Measurements from ENCODE around the gene PRKCE. TPM values are rescaled to one million over a fixed set of nuclear protein-coding genes. Genes with fewer than 3 reads are reported as not detected.

The PRKCE gene
- total RNA-seq, 1 experiment from 2014 or later: 1.3 TPM

GRCh38 chr2:46167924-46168323 is 516.4 kb downstream of the PRKCE start:
- H3K4me2 ChIP-seq (ENCODE audit: insufficient read depth, insufficient read length, low read length): no peak overlapping the region
- H3K27me3 Mint-ChIP-seq (ENCODE audit: low read depth): peaks cover 2% of the 10 kb centered on the region; the same call in 1 of the 2 replicates
- no peak for TF ChIP-seq CTCF (conservative IDR thresholded peaks at IDR 0.05)
- H3K9me3 Mint-ChIP-seq: no peaks in the 10 kb centered on the region
- no peak overlapping the region for H3K9ac ChIP-seq (ENCODE audit: extremely low read depth, insufficient read length, low read length)
- no peaks in the 10 kb centered on the region for H4K20me1 ChIP-seq (ENCODE audit: control insufficient read depth, insufficient read depth, insufficient read length)
- H3T11ph ChIP-seq (ENCODE audit: low read length): no peak overlapping the region
- H3K23me2 ChIP-seq (ENCODE audit: insufficient read length, low read depth, low read length, poor library complexity, severe bottlenecking): no peaks in the 10 kb centered on the region
- no peak overlapping the region for H3K56ac ChIP-seq (ENCODE audit: insufficient read length, low read depth, low read length)
- H3K27ac Mint-ChIP-seq: peak overlapping the region in 2 of 3 experiments; percentile 40 to 83; a peak in 2 of 7 replicates
- no peaks in the 10 kb centered on the region for H3K27me3 ChIP-seq (ENCODE audit: insufficient read depth, low read length)
- H3K9me3 ChIP-seq (ENCODE audit: control insufficient read depth, low read depth, low read length): no peaks in the 10 kb centered on the region
- H4K8ac ChIP-seq (replicated peaks; ENCODE audit: insufficient read length, low read depth, low read length): no peak overlapping the region
- H3K79me1 ChIP-seq (ENCODE audit: insufficient read depth, low read depth, low read length, poor library complexity, severe bottlenecking): no peaks in the 10 kb centered on the region
- H2BK120ac ChIP-seq (ENCODE audit: low read depth, low read length, poor library complexity, severe bottlenecking): no peak overlapping the region
- H2AK5ac ChIP-seq (ENCODE audit: insufficient read length, low read length): no peak overlapping the region
- no CpG with 5 or more reads among the region's 3 CpGs for WGBS (ENCODE audit: extremely low coverage, insufficient read length, low lambda C conversion rate)
- no peak overlapping the region for H2BK20ac ChIP-seq (ENCODE audit: low read depth, low read length, poor library complexity, severe bottlenecking)
- no peak overlapping the region for H3K27ac ChIP-seq (ENCODE audit: insufficient read length, low read depth, low read length)
- H3K4me1 ChIP-seq (ENCODE audit: insufficient read depth, low read length): peaks cover 5% of the 10 kb centered on the region; the same call in 1 of the 2 replicates
- no peak overlapping the region for H2AFZ ChIP-seq (ENCODE audit: low read length)
- H3K4me1 Mint-ChIP-seq: peaks cover 35 to 39% of the 10 kb centered on the region in 2 experiments
- H2BK5ac ChIP-seq (ENCODE audit: insufficient read length, low read length): no peak overlapping the region
- no peak overlapping the region for H3K4me3 Mint-ChIP-seq
- no peak overlapping the region for H4K5ac ChIP-seq (ENCODE audit: insufficient read length, low read depth, low read length)
- no peak overlapping the region for H3K14ac ChIP-seq (ENCODE audit: insufficient read depth, low read length)
- no peak overlapping the region for H2BK12ac ChIP-seq (ENCODE audit: insufficient read length, low read depth, low read length)
- DNase-seq: no peak
- no peaks in the 10 kb centered on the region for H3K79me2 ChIP-seq (ENCODE audit: insufficient read depth, low read length)
- no peaks in the 10 kb centered on the region for H3K36me3 Mint-ChIP-seq (ENCODE audit: insufficient read depth in 1 of 3, low read depth in 3 of 3)
- H3K23ac ChIP-seq (ENCODE audit: insufficient read length, low read depth, low read length): no peak overlapping the region
- H3K4ac ChIP-seq (ENCODE audit: low read depth, low read length): no peak overlapping the region
- H4K91ac ChIP-seq (ENCODE audit: insufficient read length, low read depth, low read length): no peak overlapping the region
- no peak overlapping the region for H3K18ac ChIP-seq (ENCODE audit: insufficient read length, low read depth, low read length)
- H2BK15ac ChIP-seq (ENCODE audit: low read depth, low read length): no peak overlapping the region
